Neuronal stem cell (in vitro differentiated cells): ENCODE data around the gene ENAH.
A peak's percentile ranks its signal among the peaks of the same experiment; 100 is the strongest.

ENCODE experiments used
- DNase-seq: peaks from one replicate; pipeline ENCODE4 v3.0.0-alpha.2; 2013; ENCODE audit warnings: low spot score
- H2AFZ ChIP-seq: one replicate; pipeline ENCODE4 v1.6.1; 2013; ENCODE audit warnings: mild to moderate bottlenecking, low read length, inconsistent platforms
- H2AK5ac ChIP-seq: 2 replicates; pipeline ENCODE4 v1.6.1; 2013; ENCODE audit warnings: low read depth, mild to moderate bottlenecking, inconsistent platforms, low read length, moderate library complexity, mixed read lengths
- H2BK120ac ChIP-seq: 2 replicates; pipeline ENCODE4 v1.6.1; 2013; ENCODE audit warnings: low read depth, mild to moderate bottlenecking, inconsistent platforms, low read length, moderate library complexity, mixed read lengths
- H2BK12ac ChIP-seq: one replicate; pipeline ENCODE4 v1.6.1; 2013; ENCODE audit warnings: low read length, inconsistent platforms
- H2BK15ac ChIP-seq: 2 replicates; pipeline ENCODE4 v1.6.1; 2013; ENCODE audit warnings: mild to moderate bottlenecking, low read length, inconsistent platforms, mixed read lengths
- H2BK5ac ChIP-seq: one replicate; pipeline ENCODE4 v1.6.1; 2013; ENCODE audit warnings: inconsistent platforms, mild to moderate bottlenecking, low read length, moderate library complexity
- H3K14ac ChIP-seq: one replicate; pipeline ENCODE4 v1.6.1; 2013; ENCODE audit warnings: low read length, inconsistent platforms
- H3K18ac ChIP-seq: 2 replicates; pipeline ENCODE4 v1.6.1; 2013; ENCODE audit warnings: low read length, inconsistent platforms
- H3K23ac ChIP-seq: 2 replicates; pipeline ENCODE4 v1.6.1; 2013; ENCODE audit warnings: low read depth, mild to moderate bottlenecking, mixed read lengths, low read length, inconsistent platforms; ENCODE audit not compliant: poor library complexity
- H3K27ac ChIP-seq: replicated peaks from 3 replicates; pipeline ENCODE4 v1.5.1; 2013; ENCODE audit warnings: low read length, inconsistent platforms
- H3K27me3 ChIP-seq, 3 experiments: 2 replicates each; pipeline ENCODE4 v1.6.1; 2013; ENCODE audit warnings: low read length in 3 of 3, mild to moderate bottlenecking in 2 of 3, inconsistent platforms in 1 of 3, low read depth in 1 of 3, mixed read lengths in 1 of 3, moderate library complexity in 1 of 3; ENCODE audit not compliant: control insufficient read depth in 3 of 3, insufficient read depth in 3 of 3
- H3K36me3 ChIP-seq, 2 donors: replicated peaks in 1 of 2; 2 replicates each; pipeline ENCODE4 v1.6.1; 2013; ENCODE audit warnings: low read length in 2 of 2; ENCODE audit not compliant: control insufficient read depth in 2 of 2, insufficient read depth in 2 of 2
- H3K4ac ChIP-seq: 2 replicates; pipeline ENCODE4 v1.6.1; 2013; ENCODE audit warnings: inconsistent platforms, mild to moderate bottlenecking, low read length, moderate library complexity
- H3K4me1 ChIP-seq, 2 donors: 1 replicate in 1 of 2; 2 replicates in 1 of 2; pipeline ENCODE4 v1.6.1; 2013; ENCODE audit warnings: low read length in 2 of 2, low read depth in 1 of 2; ENCODE audit not compliant: control insufficient read depth in 2 of 2, insufficient read depth in 1 of 2
- H3K4me2 ChIP-seq: one replicate; pipeline ENCODE4 v1.6.1; 2013; ENCODE audit warnings: mild to moderate bottlenecking, low read length, inconsistent platforms; ENCODE audit not compliant: insufficient read depth, poor library complexity, severe bottlenecking
- H3K4me3 ChIP-seq, 2 donors: 2 replicates each; pipeline ENCODE4 v1.5.1; 2013; ENCODE audit warnings: low read length in 2 of 2, mild to moderate bottlenecking in 2 of 2, inconsistent platforms in 1 of 2, moderate library complexity in 1 of 2
- H3K79me1 ChIP-seq: one replicate; pipeline ENCODE4 v1.6.1; 2013; ENCODE audit warnings: low read depth, mild to moderate bottlenecking, inconsistent platforms, low read length, moderate library complexity
- H3K9ac ChIP-seq: one replicate; pipeline ENCODE4 v1.6.1; 2013; ENCODE audit warnings: mild to moderate bottlenecking, low read depth, low read length, inconsistent platforms; ENCODE audit not compliant: poor library complexity
- H3K9me3 ChIP-seq, 2 donors: replicated peaks in 1 of 2; 2 replicates each; pipeline versions ENCODE3 to v1.6.1; 2013; ENCODE audit warnings: low read length in 2 of 2, mild to moderate bottlenecking in 2 of 2, inconsistent platforms in 1 of 2, low read depth in 1 of 2, mixed read lengths in 1 of 2, moderate library complexity in 1 of 2; ENCODE audit not compliant: control insufficient read depth in 2 of 2, insufficient read depth in 1 of 2
- H4K8ac ChIP-seq: one replicate; pipeline ENCODE4 v1.6.1; 2013; ENCODE audit warnings: low read depth, mild to moderate bottlenecking, inconsistent platforms, low read length, moderate library complexity
- H4K91ac ChIP-seq: one replicate; pipeline ENCODE4 v1.6.1; 2013; ENCODE audit warnings: low read length, low read depth, mild to moderate bottlenecking, inconsistent platforms; ENCODE audit not compliant: poor library complexity
- WGBS, 2 donors: extraction: QIAGEN DNeasy Blood & Tissue Kit; methylation state at CpG; one replicate each; pipeline ENCODE4 v1.1.7; 2013; ENCODE audit warnings: missing lambda C conversion rate in 2 of 2, mixed read lengths in 1 of 2; ENCODE audit not compliant: insufficient read length in 2 of 2, insufficient replicate concordance in 1 of 2; ENCODE audit errors: extremely low coverage in 2 of 2; 5-methylcytosine and 5-hydroxymethylcytosine counted together

ENAH gene

DNA sequence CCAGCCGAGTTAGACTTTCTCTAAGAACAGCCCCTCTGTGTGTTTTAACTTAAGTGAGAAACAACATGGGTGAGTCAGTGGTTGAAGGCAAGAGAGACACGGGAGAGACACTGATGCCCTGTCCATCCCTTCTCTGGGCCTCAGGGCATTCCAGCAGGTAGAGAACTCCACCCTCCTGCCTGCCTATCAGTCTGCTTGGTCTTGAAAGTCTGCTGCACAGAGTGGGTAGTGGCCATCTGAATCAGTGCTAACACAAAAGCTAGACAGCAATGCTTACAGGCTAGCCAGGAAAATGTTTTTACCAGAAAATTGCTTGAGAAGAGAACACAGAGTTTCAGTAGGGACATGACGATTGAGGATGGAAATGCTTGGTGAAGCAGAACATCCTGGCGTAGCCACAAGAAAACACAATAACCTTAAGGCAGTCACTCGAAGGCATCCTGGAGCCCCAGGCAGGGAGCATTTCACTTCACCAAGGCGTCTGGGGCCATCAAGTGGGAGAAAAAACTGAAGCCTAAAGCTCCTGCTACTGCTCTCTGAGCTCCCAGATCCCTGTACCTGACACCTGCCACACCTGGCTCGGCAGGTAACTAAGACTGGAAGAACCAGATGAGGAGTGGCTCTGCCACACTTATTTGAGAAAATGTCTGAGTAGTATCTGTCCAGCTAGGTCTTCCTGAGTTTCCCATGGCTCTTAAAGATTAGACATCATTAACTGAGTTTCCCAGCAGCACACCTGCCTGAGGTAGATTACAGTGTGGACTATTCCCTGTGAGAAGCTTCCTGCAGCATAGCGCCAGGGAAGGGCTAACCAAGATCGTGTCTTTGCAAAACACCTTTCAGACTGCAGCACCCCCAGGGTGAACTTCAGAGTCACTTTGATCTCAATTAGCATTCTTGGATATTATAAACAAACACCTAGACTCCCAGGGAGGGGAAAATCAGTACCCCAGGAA lies 207.0 kb downstream of the ENAH start:
- Histone ChIP-seq H3K79me1 (no peaks in the 10 kb centered on the region), H3K4me3 (no peak overlapping the region), H3K9me3 (no peaks in the 10 kb centered on the region), H2BK15ac (no peak overlapping the region), H3K4me1 (peaks cover 3 to 15% of the 10 kb centered on the region in 2 donors), H2AK5ac (no peak overlapping the region), H4K91ac (no peak overlapping the region), H4K8ac (no peak overlapping the region), H2BK5ac (no peak overlapping the region), H3K9ac (no peak overlapping the region), H3K36me3 (no peaks in the 10 kb centered on the region), H3K27me3 (peaks cover 0 to 2% (median 0%) of the 10 kb centered on the region in 3 experiments), H3K4me2 (no peak overlapping the region), H3K23ac (no peak overlapping the region), H3K18ac (no peak overlapping the region), H2BK120ac (no peak overlapping the region), H3K27ac (no peak overlapping the region), H3K4ac (no peak overlapping the region), H2AFZ (peak overlapping the region; percentile 26), H2BK12ac (no peak overlapping the region), H3K14ac (no peak overlapping the region)
- WGBS, 2 donors, result no CpG with 5 or more reads among the region's 9 CpGs
- no peak for DNase-seq

- no peak overlapping the region for H4K91ac ChIP-seq
- peaks cover 3 to 5% of the 10 kb centered on the region in 2 donors for H3K4me1 ChIP-seq
- no peaks in the 10 kb centered on the region for H3K27me3 ChIP-seq
- H3K36me3 ChIP-seq, result no peaks in the 10 kb centered on the region
- no peak overlapping the region for H2BK15ac ChIP-seq
- H3K18ac ChIP-seq, result peak overlapping the region; percentile 24
- no peaks in the 10 kb centered on the region for H3K9me3 ChIP-seq
- no peak overlapping the region for H2BK12ac ChIP-seq
- WGBS, 2 donors, result no CpG with 5 or more reads among the region's 3 CpGs
- H3K79me1 ChIP-seq, result no peaks in the 10 kb centered on the region
- H2BK120ac ChIP-seq, result no peak overlapping the region
- H3K27ac ChIP-seq, result no peak overlapping the region
- DNase-seq, result no peak
- no peak overlapping the region for H3K9ac ChIP-seq
- H2AFZ ChIP-seq, result no peak overlapping the region
- no peak overlapping the region for H3K4ac ChIP-seq
- no peak overlapping the region for H3K14ac ChIP-seq
- no peak overlapping the region for H2BK5ac ChIP-seq
- H3K4me2 ChIP-seq, result no peak overlapping the region
- no peak overlapping the region for H3K4me3 ChIP-seq
- no peak overlapping the region for H3K23ac ChIP-seq
- no peak overlapping the region for H4K8ac ChIP-seq
- H2AK5ac ChIP-seq, result no peak overlapping the region
Measured at GRCh38 chr1:225442123-225442505, 210.8 kb downstream of the ENAH start.

DNA sequence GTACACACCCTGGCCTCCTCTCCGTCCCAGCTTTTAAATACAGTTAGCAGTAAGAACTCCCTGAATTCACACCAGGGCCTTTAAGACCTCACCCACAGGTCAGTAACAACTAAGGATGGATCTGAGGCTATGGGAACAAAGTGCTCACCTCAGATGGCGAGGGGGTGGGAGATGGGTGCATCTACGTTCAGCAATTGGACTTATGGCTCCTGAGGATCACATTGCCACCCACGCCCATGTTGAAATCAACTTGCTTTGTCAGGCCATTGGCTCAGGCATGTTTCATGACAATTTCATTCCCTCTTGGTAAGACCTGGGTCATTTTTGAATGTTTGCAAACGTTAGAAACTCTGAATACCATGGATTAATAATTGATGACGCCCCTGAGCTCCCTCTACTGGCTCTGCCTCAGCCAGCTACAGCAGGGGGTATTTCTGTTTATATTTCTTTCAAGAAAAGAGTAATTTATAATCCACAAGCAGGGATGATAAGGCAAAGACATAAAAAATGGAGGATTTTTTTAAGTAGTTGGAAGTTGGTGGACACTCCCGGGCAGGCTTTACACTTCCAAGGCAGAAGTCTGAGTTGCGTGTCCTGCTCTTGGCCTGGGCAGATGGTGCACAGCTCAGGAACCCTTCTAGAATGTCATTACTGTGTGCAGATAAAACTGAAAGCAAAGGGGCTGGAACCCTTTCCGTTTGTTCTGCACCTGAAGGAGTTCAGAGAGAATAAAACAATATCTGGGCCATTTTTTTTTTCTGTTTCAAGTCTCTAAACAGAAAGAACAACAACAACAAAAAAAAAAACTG lies 211.4 kb downstream of the ENAH start:
- H3K79me1 ChIP-seq, result no peaks in the 10 kb centered on the region
- H3K27ac ChIP-seq, result no peak overlapping the region
- no peak overlapping the region for H2BK12ac ChIP-seq
- H2BK120ac ChIP-seq, result no peak overlapping the region
- WGBS, 2 donors, result no CpG with 5 or more reads among the region's 9 CpGs
- no peak overlapping the region for H3K4me2 ChIP-seq
- H3K23ac ChIP-seq, result no peak overlapping the region
- no peak for DNase-seq
- no peak overlapping the region for H3K4ac ChIP-seq
- H3K18ac ChIP-seq, result no peak overlapping the region
- no peaks in the 10 kb centered on the region for H3K27me3 ChIP-seq
- H2AFZ ChIP-seq, result no peak overlapping the region
- H3K36me3 ChIP-seq, result no peaks in the 10 kb centered on the region
- no peak overlapping the region for H4K8ac ChIP-seq
- H3K9me3 ChIP-seq, result no peaks in the 10 kb centered on the region
- H3K14ac ChIP-seq, result no peak overlapping the region
- no peak overlapping the region for H2AK5ac ChIP-seq
- no peak overlapping the region for H4K91ac ChIP-seq
- no peak overlapping the region for H2BK15ac ChIP-seq
- H2BK5ac ChIP-seq, result no peak overlapping the region
- no peak overlapping the region for H3K4me3 ChIP-seq
- no peak overlapping the region for H3K9ac ChIP-seq
- peaks cover 0 to 3% of the 10 kb centered on the region in 2 donors for H3K4me1 ChIP-seq
